ENCODE results near the gene FAF1. TPM values are rescaled to one million over a fixed set of nuclear protein-coding genes. Genes with fewer than 3 reads are reported as not detected.

Gene FAF1
- total and polyA plus RNA-seq, 4 donors, result 8.6 to 45.0 (median 18.2) TPM

DNA sequence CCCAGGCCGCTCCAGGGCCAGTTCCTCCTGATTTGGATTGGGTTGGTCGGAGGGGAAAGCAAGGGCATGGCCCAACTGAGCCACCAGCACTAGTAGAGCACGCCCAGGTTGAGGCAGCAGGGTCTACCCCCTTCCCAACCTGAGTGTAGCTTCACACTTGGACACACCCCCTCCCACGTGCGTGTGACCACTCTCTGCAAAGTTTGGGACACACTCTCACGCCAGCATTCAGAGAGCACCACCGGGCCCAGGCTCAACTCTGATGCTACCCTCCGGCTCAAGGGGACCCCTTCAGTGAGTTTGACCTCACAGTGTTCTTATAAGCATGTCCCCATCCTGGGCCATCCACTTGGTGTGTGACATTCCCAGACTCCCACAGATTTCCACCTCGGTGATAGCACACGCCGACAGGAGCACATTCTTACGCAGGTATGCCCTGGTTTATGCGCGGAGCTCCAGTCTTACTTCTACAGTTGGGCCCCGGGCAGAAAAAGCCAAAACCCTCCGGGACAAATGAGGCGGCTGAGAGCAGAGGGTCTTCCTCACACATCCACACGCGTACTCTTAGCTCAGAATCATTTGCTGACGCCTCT lies 533.9 kb downstream of the FAF1 start:
- Histone ChIP-seq H3K4me3 (ENCODE audit: low read depth in 1 of 3, low read length in 3 of 3) (no peak overlapping the region), H3K4me1 (ENCODE audit: control insufficient read depth in 4 of 4, insufficient read depth in 4 of 4, low read length in 3 of 4) (peaks cover 17 to 38% (median 25%) of the 10 kb centered on the region in 4 donors), H3K9me3 (ENCODE audit: control insufficient read depth in 4 of 4, low read length in 3 of 4) (no peaks in the 10 kb centered on the region), H3K36me3 (ENCODE audit: control insufficient read depth in 4 of 4, insufficient read depth in 3 of 4, low read depth in 1 of 4, low read length in 3 of 4) (no peaks in the 10 kb centered on the region), H3K27ac (ENCODE audit: low read depth in 1 of 2, low read length in 2 of 2) (no peak overlapping the region), H3K9ac (ENCODE audit: low read depth in 1 of 2, low read length in 2 of 2) (no peak overlapping the region), H3K27me3 (ENCODE audit: control insufficient read depth in 4 of 4, insufficient read depth in 4 of 4, low read length in 3 of 4) (peaks cover 14 to 37% (median 25%) of the 10 kb centered on the region in 4 donors)
- no peak for DNase-seq (ENCODE audit: low spot score)
- WGBS, result 11% methylated on average over 20 of the region's 20 CpGs
- TF ChIP-seq HNF4A (conservative IDR thresholded peaks at IDR 0.05) (no peak), FOXA2 (IDR thresholded peaks at IDR 0.05) (no peak), NR2F2 (IDR thresholded peaks at IDR 0.05) (no peak), RAD21 (IDR thresholded peaks at IDR 0.05) (no peak), EGR1 (IDR thresholded peaks at IDR 0.05; ENCODE audit: low read depth in 2 of 2) (no peak), RXRA (IDR thresholded peaks at IDR 0.05) (no peak), HNF4G (IDR thresholded peaks at IDR 0.05) (no peak), REST (IDR thresholded peaks at IDR 0.05) (no peak), CTCF (IDR thresholded peaks at IDR 0.05; ENCODE audit: low read depth, low read length, missing input control) (no peak), SP1 (IDR thresholded peaks at IDR 0.05) (no peak), GABPA (IDR thresholded peaks at IDR 0.05 in 1 of 2, conservative IDR thresholded peaks at IDR 0.05 in 1 of 2) (no peak), FOXA1 (IDR thresholded peaks at IDR 0.05) (no peak), TAF1 (conservative IDR thresholded peaks at IDR 0.05) (no peak), JUND (IDR thresholded peaks at IDR 0.05) (no peak), ZBTB33 (IDR thresholded peaks at IDR 0.05) (no peak), YY1 (IDR thresholded peaks at IDR 0.05) (no peak)
- TF ChIP-seq, protein P1, sequence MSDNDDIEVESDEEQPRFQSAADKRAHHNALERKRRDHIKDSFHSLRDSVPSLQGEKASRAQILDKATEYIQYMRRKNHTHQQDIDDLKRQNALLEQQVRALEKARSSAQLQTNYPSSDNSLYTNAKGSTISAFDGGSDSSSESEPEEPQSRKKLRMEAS (IDR thresholded peaks at IDR 0.05), result no peak

Measured in liver (tissue), 9 donors.